ENCODE measurements around the gene ABHD15.

DNA sequence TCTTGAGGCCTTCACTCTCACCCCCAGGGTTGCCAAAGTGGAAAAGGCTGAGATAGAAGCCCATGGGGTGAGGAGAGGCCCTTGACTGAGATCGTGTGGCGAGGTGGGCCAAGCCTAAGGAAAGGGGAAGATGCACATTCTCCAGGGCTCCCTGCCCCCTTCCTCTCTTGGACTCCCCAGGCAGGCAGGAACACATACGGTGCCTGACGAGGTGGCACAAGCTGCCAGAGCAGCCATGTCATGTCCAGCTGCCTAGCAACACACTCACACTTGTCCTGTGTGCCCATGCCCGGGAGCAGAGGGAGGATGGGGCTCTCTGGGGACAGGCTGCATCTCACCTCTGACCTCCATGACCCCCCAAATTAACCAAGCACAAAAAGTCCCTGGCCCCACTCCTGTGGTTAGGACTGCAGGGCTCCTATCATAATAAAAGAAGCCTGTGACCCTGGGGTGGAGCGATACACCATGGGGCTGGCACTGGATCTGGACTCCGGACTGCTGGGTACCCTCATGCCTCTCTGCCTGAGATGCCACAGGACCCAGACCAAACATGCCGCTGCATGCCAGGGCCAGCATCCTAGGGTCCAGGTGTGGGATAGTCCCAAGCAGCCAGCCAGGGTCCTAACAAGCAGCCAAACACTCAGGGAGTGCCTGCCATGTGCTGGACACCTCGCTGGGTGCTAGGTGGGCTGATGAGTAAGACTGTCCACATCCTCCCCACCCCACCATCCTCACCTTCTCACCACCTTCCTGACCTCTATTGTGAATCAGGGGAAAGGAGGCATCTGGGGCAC is 20.0 kb upstream of the ABHD15 start:
- no peak for TF ChIP-seq EZH2 (IDR thresholded peaks at IDR 0.05; ENCODE audit: insufficient read depth, poor library complexity, severe bottlenecking)
- no peak for TF ChIP-seq EZH2phosphoT487 (IDR thresholded peaks at IDR 0.05; ENCODE audit: insufficient read depth, low read depth)
